OCI-LY3 (cell line): ENCODE data around the gene PPP1R1C.

Experiments used
- EZH2phosphoT487 ChIP-seq: fragments of 200-600 bp; shearing (Covaris generic); IDR thresholded peaks from 2 replicates; pipeline ENCODE4 v1.6.1; 2018; ENCODE audit warnings: antibody characterized with exemption, mixed run types, low read depth
- TF ChIP-seq, protein P1 (sequence below): fragments of 200-600, 300-600 bp; sonication (generic); IDR thresholded peaks from 2 replicates; pipeline ENCODE4 v1.5.1; 2014; ENCODE audit warnings: antibody characterized with exemption, low read length, low read depth

DNA sequence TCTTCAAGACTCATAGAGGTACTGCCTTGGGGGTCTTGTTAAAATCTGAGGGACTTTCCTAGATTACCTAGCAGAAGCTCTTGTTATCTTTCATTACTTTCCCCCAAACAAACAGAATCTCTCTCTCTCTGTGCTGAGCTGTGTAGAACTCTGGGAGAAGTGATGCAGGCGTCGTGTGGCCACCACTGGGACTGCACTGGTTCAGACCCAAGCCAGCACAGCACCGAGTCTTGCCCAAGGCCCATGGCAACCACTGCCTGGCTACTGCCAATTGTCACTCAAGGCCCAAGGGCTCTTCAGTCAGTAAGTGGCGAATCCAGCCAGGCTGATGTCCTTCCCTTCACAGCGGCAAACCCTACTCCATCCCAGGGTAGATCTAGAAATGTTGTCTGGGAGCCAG is 28.6 kb downstream of the PPP1R1C start:
- TF ChIP-seq, protein P1, sequence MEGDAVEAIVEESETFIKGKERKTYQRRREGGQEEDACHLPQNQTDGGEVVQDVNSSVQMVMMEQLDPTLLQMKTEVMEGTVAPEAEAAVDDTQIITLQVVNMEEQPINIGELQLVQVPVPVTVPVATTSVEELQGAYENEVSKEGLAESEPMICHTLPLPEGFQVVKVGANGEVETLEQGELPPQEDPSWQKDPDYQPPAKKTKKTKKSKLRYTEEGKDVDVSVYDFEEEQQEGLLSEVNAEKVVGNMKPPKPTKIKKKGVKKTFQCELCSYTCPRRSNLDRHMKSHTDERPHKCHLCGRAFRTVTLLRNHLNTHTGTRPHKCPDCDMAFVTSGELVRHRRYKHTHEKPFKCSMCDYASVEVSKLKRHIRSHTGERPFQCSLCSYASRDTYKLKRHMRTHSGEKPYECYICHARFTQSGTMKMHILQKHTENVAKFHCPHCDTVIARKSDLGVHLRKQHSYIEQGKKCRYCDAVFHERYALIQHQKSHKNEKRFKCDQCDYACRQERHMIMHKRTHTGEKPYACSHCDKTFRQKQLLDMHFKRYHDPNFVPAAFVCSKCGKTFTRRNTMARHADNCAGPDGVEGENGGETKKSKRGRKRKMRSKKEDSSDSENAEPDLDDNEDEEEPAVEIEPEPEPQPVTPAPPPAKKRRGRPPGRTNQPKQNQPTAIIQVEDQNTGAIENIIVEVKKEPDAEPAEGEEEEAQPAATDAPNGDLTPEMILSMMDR = no peak
- no peak for TF ChIP-seq EZH2phosphoT487
